GM12873 (cell line): ENCODE data around the gene DISC1.

Experiments
- CTCF ChIP-seq: IDR thresholded peaks from 2 replicates; pipeline ENCODE4 v1.5.1; 2012; ENCODE audit warnings: low read depth, mild to moderate bottlenecking, moderate library complexity, low read length, control low read depth; ENCODE audit not compliant: insufficient read depth; ENCODE audit errors: missing control alignments

Gene DISC1

DNA sequence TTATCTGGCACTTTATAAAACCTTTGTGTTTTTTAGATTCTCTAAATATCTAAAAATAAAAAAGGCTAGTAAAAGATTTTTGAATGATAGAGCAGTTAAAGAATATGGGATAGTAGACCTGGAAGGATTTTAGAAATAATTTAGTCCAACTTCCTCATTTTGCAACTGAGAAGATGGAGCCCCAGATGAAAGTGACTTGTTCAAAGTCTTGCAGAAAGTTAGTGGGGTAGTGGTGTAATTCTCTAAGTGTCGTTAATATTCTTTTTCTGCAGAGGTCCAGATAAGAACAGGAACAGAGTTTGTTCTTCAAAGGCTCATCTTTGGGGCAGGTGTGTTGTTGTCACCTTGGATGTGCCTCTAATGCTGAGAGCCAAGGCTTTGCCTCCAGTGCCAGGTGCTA lies 159.5 kb downstream of the DISC1 start:
- TF ChIP-seq CTCF, result no peak

GRCh38 chr1:231792634-231793033 lies 166.0 kb downstream of the DISC1 start:
- no peak for TF ChIP-seq CTCF

DNA sequence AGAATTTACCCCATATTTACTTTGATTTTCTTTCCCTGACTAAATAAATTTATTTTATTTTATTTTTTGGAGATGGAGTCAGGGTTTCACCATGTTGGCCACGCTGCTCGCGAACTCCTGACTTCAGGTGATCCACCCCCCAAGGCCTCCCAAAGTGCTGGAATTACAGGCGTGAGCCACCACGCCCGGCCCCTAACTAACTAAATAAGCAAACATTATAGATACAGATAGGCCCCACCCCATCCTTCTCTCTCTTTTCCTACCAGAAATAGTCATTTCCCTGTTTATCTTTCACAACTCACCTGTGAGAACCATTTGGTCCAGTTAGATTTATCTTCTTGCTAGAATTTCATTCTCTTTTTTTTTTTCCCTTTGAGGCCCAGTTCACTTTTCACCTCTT lies 167.3 kb downstream of the DISC1 start:
- no peak for TF ChIP-seq CTCF

GRCh38 chr1:231796141-231796540 lies 169.6 kb downstream of the DISC1 start:
- no peak for TF ChIP-seq CTCF

GRCh38 chr1:231799363-231799986 lies 172.9 kb downstream of the DISC1 start:
- no peak for TF ChIP-seq CTCF

DNA sequence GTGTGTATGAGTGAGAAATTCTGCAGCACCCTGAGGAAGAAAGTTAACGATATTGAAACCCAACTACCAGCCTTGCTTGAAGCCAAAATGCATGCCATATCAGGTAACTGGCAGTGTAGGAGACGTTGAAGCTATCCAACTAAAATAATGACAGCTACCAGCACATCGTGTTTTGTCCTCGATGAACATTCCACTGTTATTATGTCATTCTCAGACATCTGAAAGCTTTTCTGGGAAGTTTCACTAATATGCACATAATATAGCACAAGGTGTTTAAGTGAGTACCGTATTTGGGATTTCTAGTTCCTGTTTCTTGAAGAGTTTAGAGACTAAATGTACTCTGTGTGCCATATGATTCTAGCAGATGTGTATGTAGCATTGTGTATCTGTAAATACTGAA lies 173.5 kb downstream of the DISC1 start:
- no peak for TF ChIP-seq CTCF

GRCh38 chr1:231801042-231801585 lies 174.5 kb downstream of the DISC1 start:
- TF ChIP-seq CTCF, result no peak

- TF ChIP-seq CTCF, result no peak
Observed at GRCh38 chr1:231803353-231803752, 176.8 kb downstream of the DISC1 start.
